NOMO-1 treated with dmso at 0.1 percent for 144 hours (cell line): ENCODE results near the gene TRIM72.
"Not testable (repeated sequence)": the region's sequence is repeated elsewhere in the genome, so short reads cannot be mapped to it uniquely, and the experiment has no call there.

Experiments used
- DNase-seq: peaks from one replicate; lab custom pipeline; 2025; ENCODE audit not compliant: unreplicated experiment; lab: John Stamatoyannopoulos, UW

TRIM72 gene

GRCh38 chr16:31251435-31251834 lies 37.5 kb downstream of the TRIM72 start:
- no peak for DNase-seq

DNA sequence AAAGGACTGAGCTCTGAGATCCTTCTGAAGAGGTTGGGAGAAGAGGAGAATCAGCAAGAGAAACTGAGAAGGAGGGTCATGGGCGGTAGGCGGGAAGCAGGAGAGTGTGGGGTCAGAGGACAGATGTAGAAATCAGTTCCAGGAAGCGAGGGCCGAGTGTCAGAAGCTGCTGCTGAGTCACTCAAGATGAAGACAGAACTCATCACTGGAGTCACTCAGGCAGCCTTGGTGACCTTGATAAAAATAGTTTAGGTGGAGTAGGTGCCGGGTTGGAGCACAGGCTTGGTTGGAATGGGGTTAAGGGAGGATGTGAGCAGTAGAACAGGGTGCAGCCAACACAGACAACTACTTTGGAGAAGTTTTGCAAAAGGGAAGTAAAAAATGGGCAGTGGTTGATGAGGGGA lies 39.7 kb downstream of the TRIM72 start:
- peak; percentile 96 for DNase-seq

GRCh38 chr16:31256466-31256865 lies 42.5 kb downstream of the TRIM72 start:
- no peak for DNase-seq

GRCh38 chr16:31258366-31258765 lies 44.4 kb downstream of the TRIM72 start:
- no peak for DNase-seq

- DNase-seq, result peak; percentile 13
These were observed 46.4 kb downstream of the TRIM72 start for GRCh38 chr16:31260136-31260931.

GRCh38 chr16:31262084-31262483 lies 48.2 kb downstream of the TRIM72 start:
- no peak for DNase-seq

GRCh38 chr16:31265329-31266245 lies 51.7 kb downstream of the TRIM72 start:
- no peak for DNase-seq

DNA sequence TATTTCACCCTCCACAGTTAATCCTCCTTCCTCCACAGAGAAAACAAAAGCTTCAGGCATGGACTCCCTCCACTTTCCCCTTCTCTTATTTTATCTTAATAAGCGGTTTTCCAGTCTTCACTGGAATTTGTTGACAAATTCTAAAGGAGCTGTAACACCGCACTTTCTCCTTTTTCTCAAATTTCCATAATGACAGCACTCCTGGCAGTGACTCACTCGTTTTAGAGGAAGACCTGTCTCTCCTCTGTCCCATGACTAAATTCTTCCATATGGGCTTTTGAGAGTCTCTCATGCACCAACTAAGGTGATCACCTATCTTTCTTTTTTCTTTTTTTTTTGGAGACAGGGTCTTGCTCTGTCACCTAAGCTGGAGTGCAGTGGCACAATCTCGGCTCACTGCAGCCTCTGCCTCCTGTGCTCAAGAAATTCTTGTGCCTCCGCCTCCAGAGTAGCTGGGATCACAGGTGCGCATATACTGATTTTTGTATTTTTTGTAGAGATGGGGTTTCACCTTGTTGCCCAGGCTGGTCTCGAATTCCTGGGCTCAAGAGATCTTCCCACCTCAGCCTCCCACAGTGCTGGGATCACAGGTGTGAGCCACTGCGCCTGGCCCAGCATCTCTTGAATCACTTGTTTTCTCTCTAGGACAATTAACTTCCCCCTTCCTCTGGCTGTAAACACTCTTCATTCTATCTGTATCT lies 53.6 kb downstream of the TRIM72 start:
- no peak for DNase-seq

- no peak for DNase-seq
These were observed 54.1 kb downstream of the TRIM72 start for GRCh38 chr16:31268033-31268365.

DNA sequence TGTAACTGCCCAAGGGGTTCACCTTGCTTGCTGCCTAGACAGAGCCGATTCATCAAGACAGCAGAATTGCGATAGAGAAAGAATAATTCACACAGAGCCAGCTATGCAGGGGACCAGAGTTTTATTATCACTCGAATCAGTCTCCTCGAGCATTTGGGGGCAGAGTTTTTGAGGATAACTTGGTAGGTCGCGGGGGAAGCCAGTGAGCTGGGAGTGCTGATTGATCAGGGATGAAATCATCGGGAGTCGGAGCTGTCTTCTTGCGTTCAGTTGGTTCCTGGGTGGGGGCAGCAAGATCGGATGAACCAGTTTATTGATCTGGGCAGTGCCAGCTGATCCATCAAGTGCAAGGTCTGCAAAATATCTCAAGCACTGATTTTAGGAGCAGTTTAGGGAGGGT lies 55.0 kb downstream of the TRIM72 start:
- DNase-seq, result no peak

GRCh38 chr16:31269541-31269940 lies 55.6 kb downstream of the TRIM72 start:
- no peak for DNase-seq

DNA sequence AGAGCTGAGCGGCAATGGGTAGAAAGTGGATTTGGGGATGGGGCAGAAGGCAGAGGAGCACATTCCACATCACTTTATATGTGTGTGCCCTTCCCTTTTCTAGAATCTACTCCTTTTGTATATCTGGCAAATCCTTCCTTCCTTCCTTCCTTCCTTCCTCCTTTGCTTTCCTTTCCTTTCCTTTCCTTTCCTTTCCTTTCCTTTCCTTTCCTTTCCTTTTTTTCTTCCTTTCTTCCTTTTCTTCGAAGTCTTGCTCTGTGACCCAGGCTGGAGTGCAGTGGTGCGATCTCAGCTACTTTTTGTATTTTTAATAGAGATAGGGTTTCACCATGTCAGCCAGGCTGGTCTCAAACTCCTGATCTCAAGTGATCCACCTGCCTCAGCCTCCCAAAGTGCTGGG lies 56.1 kb downstream of the TRIM72 start:
- DNase-seq, result not testable (repeated sequence)

DNA sequence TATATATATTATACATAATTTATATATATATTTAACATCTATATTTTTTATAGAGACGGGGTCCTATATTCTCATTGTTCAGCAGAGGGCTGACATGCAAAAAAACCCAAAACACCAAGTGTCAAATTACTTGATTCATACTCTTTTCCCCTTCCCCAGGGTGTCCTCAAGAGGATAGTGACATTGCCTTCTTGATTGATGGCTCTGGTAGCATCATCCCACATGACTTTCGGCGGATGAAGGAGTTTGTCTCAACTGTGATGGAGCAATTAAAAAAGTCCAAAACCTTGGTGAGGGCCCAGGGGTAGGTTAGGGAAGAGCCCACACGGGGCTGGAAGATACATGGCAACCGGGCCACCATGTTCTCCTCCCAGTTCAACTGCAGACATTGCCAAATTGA lies 56.9 kb downstream of the TRIM72 start:
- no peak for DNase-seq

DNA sequence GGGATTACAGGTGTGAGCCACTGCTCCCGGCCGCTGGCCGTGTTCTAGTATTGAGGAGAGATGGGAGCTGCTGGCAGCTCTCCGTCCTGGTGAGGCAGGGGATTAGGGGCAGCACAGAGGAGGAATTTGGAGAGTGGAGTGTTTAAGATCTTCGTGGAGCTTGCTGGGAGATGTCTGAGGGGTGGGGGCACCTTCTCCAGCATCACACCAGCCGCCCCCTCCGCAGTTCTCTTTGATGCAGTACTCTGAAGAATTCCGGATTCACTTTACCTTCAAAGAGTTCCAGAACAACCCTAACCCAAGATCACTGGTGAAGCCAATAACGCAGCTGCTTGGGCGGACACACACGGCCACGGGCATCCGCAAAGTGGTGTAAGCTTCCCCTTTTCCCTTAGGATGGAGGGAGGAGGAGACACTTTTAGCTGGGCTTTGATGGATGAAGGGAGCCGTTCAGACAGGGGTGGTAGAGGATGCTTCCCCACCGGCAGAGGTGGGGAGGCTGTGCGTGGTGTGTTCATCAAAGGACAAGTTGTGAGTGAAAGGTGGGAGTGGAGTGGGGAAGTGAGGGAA lies 57.8 kb downstream of the TRIM72 start:
- DNase-seq, result no peak

- no peak for DNase-seq
These were observed 59.3 kb downstream of the TRIM72 start for GRCh38 chr16:31273187-31273586.

DNA sequence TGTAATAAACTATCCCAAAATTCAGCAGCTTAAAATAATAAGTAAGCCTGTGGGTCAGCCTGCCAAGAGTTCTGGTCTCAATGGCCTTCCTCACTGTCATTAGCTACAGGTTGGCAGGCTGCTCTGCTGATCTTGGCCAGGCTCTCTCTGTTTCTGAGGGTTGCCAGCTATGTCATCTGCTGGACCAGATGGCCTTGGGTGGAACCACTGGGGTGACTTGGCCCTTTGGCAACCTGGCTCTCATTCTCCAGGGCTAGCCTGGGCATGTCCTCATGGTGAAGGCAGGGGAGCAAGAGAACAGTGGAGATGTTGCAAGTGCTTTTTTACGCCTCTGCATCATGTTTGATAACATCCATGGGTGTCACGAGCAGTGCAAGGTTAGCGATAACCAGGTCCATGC lies 59.8 kb downstream of the TRIM72 start:
- no peak for DNase-seq

DNA sequence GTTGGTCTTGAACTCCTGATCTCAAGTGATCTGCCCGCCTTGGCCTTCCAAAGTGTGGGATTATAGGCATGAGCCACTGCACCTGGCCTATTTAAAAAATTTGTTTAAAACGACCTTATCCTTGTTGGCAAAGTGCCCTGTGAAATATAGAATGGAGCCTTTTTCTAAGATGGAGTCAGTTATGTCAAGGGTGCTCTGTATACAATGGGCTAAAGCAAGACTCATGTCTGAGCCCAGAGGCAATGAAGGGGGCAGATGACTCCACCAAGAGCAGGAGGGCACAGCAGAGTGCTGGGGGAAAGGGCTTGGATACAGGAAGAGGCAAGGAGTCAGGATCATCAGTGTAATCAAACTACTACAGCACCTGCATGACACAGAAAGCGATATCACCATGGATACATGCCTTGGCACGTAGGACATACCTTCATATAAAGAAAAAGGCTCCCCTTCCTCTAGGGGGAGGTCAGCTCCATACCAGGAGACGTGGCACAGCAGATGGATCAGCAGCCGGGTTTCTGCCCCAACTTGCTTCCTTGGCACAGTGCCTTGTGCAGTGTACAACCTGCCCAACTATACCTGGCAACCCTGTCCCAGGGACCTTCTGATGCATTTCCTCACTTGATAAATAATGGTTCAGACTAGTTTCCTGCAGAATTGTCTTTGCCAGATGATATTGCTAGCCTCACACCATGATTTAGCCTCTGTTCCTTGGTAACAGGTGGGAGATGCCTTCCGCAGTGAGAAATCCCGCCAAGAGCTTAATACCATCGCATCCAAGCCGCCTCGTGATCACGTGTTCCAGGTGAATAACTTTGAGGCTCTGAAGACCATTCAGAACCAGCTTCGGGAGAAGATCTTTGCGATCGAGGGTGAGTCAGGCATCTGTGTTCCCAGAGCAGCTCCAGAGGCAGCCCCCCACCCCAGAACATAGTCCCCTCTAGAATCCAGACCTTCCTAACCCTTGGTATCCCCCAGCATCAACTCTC lies 61.2 kb downstream of the TRIM72 start:
- DNase-seq, result no peak

DNA sequence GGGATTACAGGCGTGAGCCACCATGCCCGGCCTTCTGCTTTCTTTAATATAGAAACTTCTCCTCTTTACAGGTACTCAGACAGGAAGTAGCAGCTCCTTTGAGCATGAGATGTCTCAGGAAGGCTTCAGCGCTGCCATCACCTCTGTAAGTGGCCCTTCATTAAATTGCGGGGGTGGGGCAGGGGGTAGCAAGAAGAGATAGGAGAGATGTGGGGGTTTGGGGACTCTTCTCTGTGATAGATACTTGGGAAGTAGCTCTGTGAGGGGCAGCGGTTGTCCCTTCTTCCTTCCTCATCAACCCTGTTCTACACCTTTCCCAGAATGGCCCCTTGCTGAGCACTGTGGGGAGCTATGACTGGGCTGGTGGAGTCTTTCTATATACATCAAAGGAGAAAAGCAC lies 62.7 kb downstream of the TRIM72 start:
- DNase-seq, result no peak

GRCh38 chr16:31277659-31278260 lies 63.8 kb downstream of the TRIM72 start:
- DNase-seq, result no peak

- not testable (repeated sequence) for DNase-seq
These were observed 64.9 kb downstream of the TRIM72 start for GRCh38 chr16:31278853-31279252.
